Sigmoid colon (tissue), 7 donors: ENCODE results near the gene SEMA3F. TPM values are rescaled to one million over a fixed set of nuclear protein-coding genes. Genes with fewer than 3 reads are reported as not detected.
A peak's percentile ranks its signal among the peaks of the same experiment; 100 is the strongest.

ENCODE experiments used
- DNase-seq: peaks from one replicate; pipeline ENCODE4 v3.0.0-alpha.2; 2019
- H3K27ac ChIP-seq, 4 donors: fragments of 200-600 bp; sonication (generic); one replicate each; pipeline ENCODE4 v1.5.1; 2016 to 2019; ENCODE audit warnings: mild to moderate bottlenecking in 1 of 4
- H3K27me3 ChIP-seq, 3 donors: fragments of 200-600 bp; sonication (generic); one replicate each; pipeline ENCODE4 v1.5.1; 2019; ENCODE audit warnings: mild to moderate bottlenecking in 1 of 3
- H3K36me3 ChIP-seq, 4 donors: fragments of 200-600 bp; sonication (generic); one replicate each; pipeline ENCODE4 v1.5.1; 2016 to 2019
- H3K4me1 ChIP-seq, 4 donors: fragments of 200-600 bp; sonication (generic); one replicate each; pipeline ENCODE4 v1.5.1; 2017 to 2019
- H3K4me3 ChIP-seq, 4 donors: fragments of 200-600 bp; sonication (generic); one replicate each; pipeline ENCODE4 v1.5.1; 2017 to 2019; ENCODE audit warnings: mild to moderate bottlenecking in 2 of 4, moderate library complexity in 1 of 4
- H3K9me3 ChIP-seq, 4 donors: fragments of 200-600 bp in 3 of 4; sonication (generic) in 3 of 4; one replicate each; pipeline versions ENCODE4 v1.5.1 to v1.6.1; 2013 to 2019
- CTCF ChIP-seq, 4 experiments: fragments of 450-650 bp in 3 of 4; fragments of 200-600 bp in 1 of 4; IDR thresholded peaks; one replicate each; pipeline ENCODE4 v1.5.1; 2016 to 2019; ENCODE audit warnings: antibody characterized with exemption in 4 of 4, mild to moderate bottlenecking in 3 of 4, moderate library complexity in 2 of 4
- EP300 ChIP-seq, 4 donors: sonication (generic); formaldehyde crosslinking; IDR thresholded peaks; one replicate each; pipeline ENCODE4 v1.6.1; 2017; ENCODE audit warnings: antibody characterized with exemption in 4 of 4
- POLR2A ChIP-seq, 2 donors: fragments of 450-650 bp; IDR thresholded peaks; one replicate each; pipeline ENCODE4 v1.6.1; 2016; ENCODE audit warnings: antibody characterized with exemption in 2 of 2, mild to moderate bottlenecking in 2 of 2, moderate library complexity in 2 of 2
- POLR2AphosphoS5 ChIP-seq, 4 donors: sonication (generic); formaldehyde crosslinking; IDR thresholded peaks; one replicate each; pipeline ENCODE4 v1.6.1; 2017; ENCODE audit warnings: antibody characterized with exemption in 4 of 4
- WGBS, 2 donors: extraction: QIAGEN DNeasy Blood & Tissue Kit; methylation state at CpG; one replicate each; pipeline ENCODE4 v1.1.7; 2013; 5-methylcytosine and 5-hydroxymethylcytosine counted together
- intact Hi-C: fragments of 100-400 bp; cut with DNase I; formaldehyde crosslinking; loops from one replicate; pipeline ENCODE4 v1.15.1; 2023
- polyA plus RNA-seq, 3 donors: library from polyadenylated mRNA; stranded (reverse); fragments of 200-250 nt; gene quantifications; one replicate each; pipeline ENCODE4 v1.2.3, GENCODE V29; 2013
- total RNA-seq, 4 donors: library from RNA; depleted of rRNA; stranded (reverse); fragments of >200 nt; gene quantifications; one replicate each; pipeline ENCODE4 v1.1.0, GENCODE V29; 2016
- donor health status: healthy with polysubstance abuse.
- donor health status: Bipolar disorder and iron deficiency.
- donor health status: healthy.

SEMA3F gene
- total and polyA plus RNA-seq, 7 donors: 0.60 to 12.3 (median 7.5) TPM

GRCh38 chr3:50164984-50165909 is 10.1 kb downstream of the SEMA3F start:
- no peak for TF ChIP-seq POLR2AphosphoS5 (IDR thresholded peaks at IDR 0.05)
- TF ChIP-seq POLR2A (IDR thresholded peaks at IDR 0.05): no peak
- TF ChIP-seq EP300 (IDR thresholded peaks at IDR 0.05): no peak
- no peak for TF ChIP-seq CTCF (IDR thresholded peaks at IDR 0.05)
- H3K27ac ChIP-seq: peak overlapping the region; percentile 86 to 91 (median 88)
- intact Hi-C loops: no loop called here
- peaks cover 0 to 97% (median 94%) of the 10 kb centered on the region in 4 donors for H3K4me1 ChIP-seq
- no peak overlapping the region for H3K4me3 ChIP-seq
- no peak for DNase-seq
- WGBS, 2 donors: 52 to 54% methylated on average over 7 of the region's 7 CpGs
- no peaks in the 10 kb centered on the region for H3K27me3 ChIP-seq
- no peaks in the 10 kb centered on the region for H3K9me3 ChIP-seq
- H3K36me3 ChIP-seq: no peaks in the 10 kb centered on the region

GRCh38 chr3:50165910-50166538 is 10.9 kb downstream of the SEMA3F start:
- Histone ChIP-seq H3K4me1 (peaks cover 0 to 89% (median 86%) of the 10 kb centered on the region in 4 donors), H3K27me3 (no peaks in the 10 kb centered on the region), H3K36me3 (no peaks in the 10 kb centered on the region), H3K9me3 (no peaks in the 10 kb centered on the region), H3K27ac (peak overlapping the region; percentile 86 to 91 (median 88)), H3K4me3 (no peak overlapping the region)
- DNase-seq: no peak
- TF ChIP-seq POLR2A (IDR thresholded peaks at IDR 0.05): no peak
- no peak for TF ChIP-seq EP300 (IDR thresholded peaks at IDR 0.05)
- no peak for TF ChIP-seq POLR2AphosphoS5 (IDR thresholded peaks at IDR 0.05)
- TF ChIP-seq CTCF (IDR thresholded peaks at IDR 0.05): no peak
- intact Hi-C loops: no loop called here
- 44 to 47% methylated on average over 15 of the region's 15 CpGs for WGBS, 2 donors

GRCh38 chr3:50166620-50167019 is 11.5 kb downstream of the SEMA3F start:
- H3K4me1 ChIP-seq: peaks cover 0 to 83% (median 80%) of the 10 kb centered on the region in 4 donors
- no peaks in the 10 kb centered on the region for H3K36me3 ChIP-seq
- H3K4me3 ChIP-seq: no peak overlapping the region
- WGBS, 2 donors: 68 to 86% methylated on average over 6 of the region's 6 CpGs
- H3K27ac ChIP-seq: peak overlapping the region; percentile 86 to 91 (median 88)
- no peak for DNase-seq
- no peaks in the 10 kb centered on the region for H3K27me3 ChIP-seq
- H3K9me3 ChIP-seq: no peaks in the 10 kb centered on the region
- intact Hi-C loops: no loop called here
- no peak for TF ChIP-seq POLR2AphosphoS5 (IDR thresholded peaks at IDR 0.05)
- TF ChIP-seq EP300 (IDR thresholded peaks at IDR 0.05): no peak
- no peak for TF ChIP-seq CTCF (IDR thresholded peaks at IDR 0.05)
- TF ChIP-seq POLR2A (IDR thresholded peaks at IDR 0.05): no peak

GRCh38 chr3:50167069-50167840 is 12.1 kb downstream of the SEMA3F start:
- intact Hi-C loops: no loop called here
- H3K27ac ChIP-seq: peak overlapping the region; percentile 86 to 91 (median 88)
- no peak for TF ChIP-seq POLR2A (IDR thresholded peaks at IDR 0.05)
- TF ChIP-seq POLR2AphosphoS5 (IDR thresholded peaks at IDR 0.05): no peak
- H3K9me3 ChIP-seq: no peaks in the 10 kb centered on the region
- H3K36me3 ChIP-seq: no peaks in the 10 kb centered on the region
- H3K4me1 ChIP-seq: peaks cover 0 to 77% (median 74%) of the 10 kb centered on the region in 4 donors
- H3K4me3 ChIP-seq: no peak overlapping the region
- WGBS, 2 donors: 28 to 57% methylated on average over 16 of the region's 16 CpGs
- no peaks in the 10 kb centered on the region for H3K27me3 ChIP-seq
- no peak for DNase-seq
